ENCODE data around the gene FLT3. TPM values are rescaled to one million over a fixed set of nuclear protein-coding genes. Genes with fewer than 3 reads are reported as not detected.

Gene FLT3
- total and polyA plus RNA-seq, 10 of the 15 experiments (the other 5 are each of a cell fraction or from before 2014, with no cell fraction given), result 0.04 to 0.19 (median 0.11) TPM; not detected in 1

- POLR2A ChIA-PET, result no interaction called here
- H3K27me3 ChIP-seq (replicated peaks in 1 of 2; ENCODE audit: control insufficient read depth in 2 of 2, insufficient read depth in 2 of 2, low read length in 1 of 2), result peaks cover 20 to 34% of the 10 kb centered on the region in 2 experiments
- no peak for ATAC-seq
- H3K79me2 ChIP-seq (ENCODE audit: control insufficient read depth, insufficient read depth, low read length), result no peaks in the 10 kb centered on the region
- intact Hi-C loops (cut with micrococcal nuclease; ENCODE audit: unreplicated experiment), result no loop called here
- no peak overlapping the region for H3K4me3 ChIP-seq
- in situ Hi-C loops (cut with MboI), result no loop called here
- no peak overlapping the region for H3K4me2 ChIP-seq (ENCODE audit: control insufficient read depth, insufficient read depth)
- TF ChIP-seq NFYA (IDR thresholded peaks at IDR 0.05; ENCODE audit: borderline replicate concordance, low read depth, low read length) (no peak), ZBED1 (IDR thresholded peaks at IDR 0.05; ENCODE audit: borderline replicate concordance) (no peak), DPF2 (IDR thresholded peaks at IDR 0.05) (no peak), ZNF207 (IDR thresholded peaks at IDR 0.05; ENCODE audit: borderline replicate concordance) (no peak), CBX3 (IDR thresholded peaks at IDR 0.05; ENCODE audit: borderline replicate concordance, low read depth) (no peak), GABPA (IDR thresholded peaks at IDR 0.05; ENCODE audit: low read depth) (no peak), HDGF (IDR thresholded peaks at IDR 0.05) (no peak), SREBF2 (IDR thresholded peaks at IDR 0.05; ENCODE audit: low read length) (no peak), MTA3 (IDR thresholded peaks at IDR 0.05; ENCODE audit: borderline replicate concordance, low read length) (no peak)
- CTCF ChIA-PET, result interaction anchor here (0.9 to 1.1 kb wide), 2 partner anchors 12 to 141 kb away, joined by 3 read pairs; no protein-coding TSS in a partner anchor
- RAD21 ChIA-PET (ENCODE audit: unreplicated experiment), result no interaction called here
- H3K9ac ChIP-seq (ENCODE audit: control insufficient read depth, insufficient read depth, low read length), result no peak overlapping the region
- H4K20me1 ChIP-seq (ENCODE audit: control insufficient read depth, insufficient read depth), result no peaks in the 10 kb centered on the region
- DNase-seq (ENCODE audit: low read depth, low spot score), result no peak
- H3K4me1 ChIP-seq (ENCODE audit: control insufficient read depth, insufficient read depth, low read length), result no peaks in the 10 kb centered on the region
- no peaks in the 10 kb centered on the region for H3K9me3 ChIP-seq (replicated peaks; ENCODE audit: control insufficient read depth, insufficient read depth, low read length)
- SMC1A ChIA-PET (ENCODE audit: uncharacterized antibody, unreplicated experiment), result no interaction called here
- no peaks in the 10 kb centered on the region for H3K36me3 ChIP-seq (ENCODE audit: control insufficient read depth in 2 of 2, insufficient read depth in 2 of 2, low read length in 1 of 2)
- no TSS peak for BruUV-seq (replicated peaks)
- no peak overlapping the region for H2AFZ ChIP-seq (ENCODE audit: control insufficient read depth, low read depth, low read length)
- H3K27ac ChIP-seq (ENCODE audit: control insufficient read depth, insufficient read depth), result no peak overlapping the region
- FAIRE-seq, result no peak
- 56% methylated on average over 13 of the region's 13 CpGs for WGBS (ENCODE audit: insufficient coverage, insufficient replicate concordance, low lambda C conversion rate, missing lambda C conversion rate)
These were observed 129.1 kb downstream of the FLT3 start for GRCh38 chr13:27971236-27971645.
